ENCODE measurements around the gene STIM2. TPM values are rescaled to one million over a fixed set of nuclear protein-coding genes. Genes with fewer than 3 reads are reported as not detected.

STIM2 gene
- total and polyA plus RNA-seq, 9 of the 15 experiments (the other 6 are each of a cell fraction or from before 2014, with no cell fraction given) = 7.2 to 26.8 (median 15.4) TPM

- DNase-seq (ENCODE audit: extremely low read depth in 1 of 4, low spot score in 3 of 4) = no peak
- H3K4me3 ChIP-seq = no peak overlapping the region
- no peaks in the 10 kb centered on the region for H3K36me3 ChIP-seq (ENCODE audit: control insufficient read depth, insufficient read depth, low read length)
- no peaks in the 10 kb centered on the region for H3K27me3 ChIP-seq (ENCODE audit: control insufficient read depth in 2 of 2, insufficient read depth in 2 of 2, low read length in 2 of 2)
- H3K79me2 ChIP-seq (ENCODE audit: control insufficient read depth, insufficient read depth, low read length) = no peaks in the 10 kb centered on the region
- no peaks in the 10 kb centered on the region for H3K9me3 ChIP-seq (replicated peaks; ENCODE audit: control insufficient read depth, insufficient read depth, low read depth, low read length)
- no peak overlapping the region for H2AFZ ChIP-seq (ENCODE audit: low read depth, low read length)
- H3K27ac ChIP-seq (ENCODE audit: extremely low read depth, low read depth, low read length) = no peak overlapping the region
- BruUV-seq (replicated peaks) = no TSS peak
- no peaks in the 10 kb centered on the region for H4K20me1 ChIP-seq (replicated peaks; ENCODE audit: control insufficient read depth, insufficient read depth, low read length)
- no peaks in the 10 kb centered on the region for H3K4me1 ChIP-seq (replicated peaks in 1 of 2; ENCODE audit: control insufficient read depth in 2 of 2, insufficient read depth in 2 of 2, low read length in 2 of 2)
- H3K9me1 ChIP-seq (ENCODE audit: control insufficient read depth, insufficient read depth, low read length) = no peaks in the 10 kb centered on the region
- CTCF ChIA-PET (ENCODE audit: low intra/inter-chr PET ratio) = no interaction called here
- POLR2A ChIA-PET = no interaction called here
- FAIRE-seq = no peak
- intact Hi-C loops (cut with micrococcal nuclease) = no loop called here
- H3K9ac ChIP-seq (ENCODE audit: insufficient read depth in 1 of 2, low read depth in 2 of 2, low read length in 2 of 2) = no peak overlapping the region
- TF ChIP-seq ZBTB43 (CRISPR knock-in tag; IDR thresholded peaks at IDR 0.05) = no peak
- no peak for TF ChIP-seq RERE (CRISPR knock-in tag; IDR thresholded peaks at IDR 0.05; ENCODE audit: borderline replicate concordance)
- TF ChIP-seq MXI1 (IDR thresholded peaks at IDR 0.05; ENCODE audit: low read depth, low read length) = no peak
- TF ChIP-seq FOXA1 (IDR thresholded peaks at IDR 0.05; ENCODE audit: borderline replicate concordance) = no peak
- TF ChIP-seq MCM5 (IDR thresholded peaks at IDR 0.05; ENCODE audit: low read depth) = no peak
- TF ChIP-seq CBFB (CRISPR knock-in tag; IDR thresholded peaks at IDR 0.05) = no peak
- no peak overlapping the region for H3K4me2 ChIP-seq (ENCODE audit: insufficient read depth, low read length)
- in situ Hi-C loops (cut with MboI) = no loop called here
- WGBS (ENCODE audit: insufficient coverage, low coverage, missing lambda C conversion rate) = 50% methylated on average over 3 of the region's 3 CpGs
- ATAC-seq = no peak
Observed at GRCh38 chr4:26984896-26985295, 124.3 kb downstream of the STIM2 start.

Measured in K562 (cell line).